CD14-positive monocyte (primary cell): ENCODE data around the gene PPIF. TPM values are rescaled to one million over a fixed set of nuclear protein-coding genes. Genes with fewer than 3 reads are reported as not detected.

Source experiments
- DNase-seq, 3 donors: peaks; one replicate each; pipeline ENCODE4 v3.0.0-alpha.2; 2011 to 2022
- H2AFZ ChIP-seq: 2 replicates; pipeline ENCODE4 v1.6.0; 2012; ENCODE audit warnings: mild to moderate bottlenecking, low read depth, low read length, inconsistent platforms; ENCODE audit not compliant: insufficient read depth, poor library complexity, severe bottlenecking
- H3K27ac ChIP-seq, 2 donors: 1 replicate in 1 of 2; 2 replicates in 1 of 2; pipeline ENCODE4 v1.5.1; 2012 to 2013; ENCODE audit warnings: low read length in 2 of 2, control low read depth in 1 of 2, inconsistent platforms in 1 of 2, low read depth in 1 of 2, mild to moderate bottlenecking in 1 of 2
- H3K27me3 ChIP-seq, 2 donors: one replicate each; pipeline versions ENCODE4 v1.6.0 to v1.6.1; 2011 to 2013; ENCODE audit warnings: low read length in 2 of 2; ENCODE audit not compliant: control insufficient read depth in 2 of 2, insufficient read depth in 2 of 2
- H3K36me3 ChIP-seq, 2 donors: replicated peaks in 1 of 2; 1 replicate in 1 of 2; 2 replicates in 1 of 2; pipeline versions ENCODE4 v1.5.1 to v1.6.1; 2012 to 2013; ENCODE audit warnings: low read length in 2 of 2, control low read depth in 1 of 2, inconsistent platforms in 1 of 2, mild to moderate bottlenecking in 1 of 2; ENCODE audit not compliant: insufficient read depth in 2 of 2, control insufficient read depth in 1 of 2
- H3K4me1 ChIP-seq, 2 donors: 1 replicate in 1 of 2; 2 replicates in 1 of 2; pipeline versions ENCODE4 v1.5.1 to v1.6.1; 2012 to 2013; ENCODE audit warnings: low read length in 2 of 2, control low read depth in 1 of 2, inconsistent platforms in 1 of 2, mild to moderate bottlenecking in 1 of 2, moderate library complexity in 1 of 2; ENCODE audit not compliant: insufficient read depth in 2 of 2, control insufficient read depth in 1 of 2
- H3K4me2 ChIP-seq: replicated peaks from 2 replicates; pipeline ENCODE3; 2012; ENCODE audit warnings: low read length, moderate library complexity, mild to moderate bottlenecking; ENCODE audit not compliant: poor library complexity, severe bottlenecking; ENCODE audit errors: extremely low read depth
- H3K4me3 ChIP-seq, 3 experiments: fragments of 200-600 bp in 1 of 3; sonication (generic) in 1 of 3; replicated peaks in 1 of 3; 1 replicate in 2 of 3; 2 replicates in 1 of 3; pipeline ENCODE4 v1.5.1; 2011 to 2013; ENCODE audit warnings: low read length in 3 of 3, mild to moderate bottlenecking in 3 of 3, control low read depth in 2 of 3, low read depth in 2 of 3, inconsistent platforms in 1 of 3, moderate library complexity in 1 of 3
- H3K79me2 ChIP-seq: 2 replicates; pipeline ENCODE4 v1.6.0; 2012; ENCODE audit warnings: mild to moderate bottlenecking, control low read depth, inconsistent platforms, low read length, moderate library complexity; ENCODE audit not compliant: insufficient read depth
- H3K9ac ChIP-seq: 2 replicates; pipeline ENCODE4 v1.6.0; 2017; ENCODE audit warnings: low read length, mild to moderate bottlenecking; ENCODE audit not compliant: insufficient read depth, poor library complexity, severe bottlenecking
- H3K9me3 ChIP-seq, 2 donors: replicated peaks in 1 of 2; 1 replicate in 1 of 2; 2 replicates in 1 of 2; pipeline versions ENCODE4 v1.5.1 to v1.6.1; 2012 to 2013; ENCODE audit warnings: low read length in 2 of 2, control low read depth in 1 of 2; ENCODE audit not compliant: control insufficient read depth in 1 of 2, insufficient read depth in 1 of 2
- H4K20me1 ChIP-seq: 2 replicates; pipeline ENCODE4 v1.6.0; 2012; ENCODE audit warnings: mild to moderate bottlenecking, low read length, control low read depth, moderate library complexity; ENCODE audit not compliant: insufficient read depth
- H3K27ac Mint-ChIP-seq, 7 donors: one replicate each; pipeline ENCODE4 v1.8.0; 2020; ENCODE audit warnings: mild to moderate bottlenecking in 7 of 7, mixed read lengths in 7 of 7, moderate library complexity in 6 of 7, inconsistent platforms in 2 of 7
- H3K27me3 Mint-ChIP-seq, 3 donors: one replicate each; pipeline ENCODE4 v1.8.0; 2021 to 2022; ENCODE audit warnings: low read depth in 3 of 3, mild to moderate bottlenecking in 3 of 3, mixed read lengths in 3 of 3, moderate library complexity in 3 of 3, inconsistent platforms in 1 of 3
- H3K36me3 Mint-ChIP-seq, 2 donors: one replicate each; pipeline ENCODE4 v1.8.0; 2020; ENCODE audit warnings: mixed read lengths in 2 of 2, inconsistent platforms in 1 of 2, mild to moderate bottlenecking in 1 of 2
- H3K4me1 Mint-ChIP-seq: one replicate; pipeline ENCODE4 v1.8.0; 2020; ENCODE audit warnings: mild to moderate bottlenecking, mixed read lengths
- H3K4me3 Mint-ChIP-seq, 2 donors: one replicate each; pipeline ENCODE4 v1.8.0; 2020; ENCODE audit warnings: mild to moderate bottlenecking in 2 of 2, mixed read lengths in 2 of 2, moderate library complexity in 1 of 2
- H3K9me3 Mint-ChIP-seq, 7 donors: one replicate each; pipeline ENCODE4 v1.8.0; 2020 to 2022; ENCODE audit warnings: mixed read lengths in 7 of 7, mild to moderate bottlenecking in 6 of 7, moderate library complexity in 6 of 7, inconsistent platforms in 2 of 7
- WGBS: methylation state at CpG from one replicate; pipeline ENCODE4 v1.1.5; 2013; ENCODE audit warnings: missing lambda C conversion rate; ENCODE audit not compliant: insufficient coverage; 5-methylcytosine and 5-hydroxymethylcytosine counted together
- intact Hi-C, 2 donors: fragments of 100-400 bp; cut with micrococcal nuclease; formaldehyde crosslinking; loops; one replicate each; pipeline versions ENCODE4 v1.15.0 to v1.15.1; 2023
- polyA plus RNA-seq, 3 donors: library from polyadenylated mRNA; depleted of rRNA in 1 of 3; unstranded in 2 of 3; stranded (reverse) in 1 of 3; fragments of 300-500 nt in 2 of 3; fragments of >200 nt in 1 of 3; fragmentation: Illumina TruSeq in 2 of 3; gene quantifications; 1 replicate in 2 of 3; 2 replicates in 1 of 3; pipeline ENCODE4 v1.2.3, GENCODE V29; 2012 to 2021
- TF ChIP-seq, protein P1 (sequence below): fragments of 200-600 bp; IDR thresholded peaks from one replicate; pipeline ENCODE4 v1.8.0; 2022; ENCODE audit warnings: antibody characterized with exemption, mild to moderate bottlenecking

Gene PPIF
- polyA plus RNA-seq, 3 donors, result 36.6 to 1,064 (median 52.3) TPM

- Mint-ChIP-seq H3K27ac (peak overlapping the region in 3 of 7 donors; percentile 19 to 45 (median 25)), H3K4me3 (no peak overlapping the region), H3K4me1 (peaks cover 39% of the 10 kb centered on the region), H3K36me3 (peaks cover 32 to 39% of the 10 kb centered on the region in 2 donors), H3K9me3 (peaks cover 0 to 1% (median 0%) of the 10 kb centered on the region in 7 donors), H3K27me3 (peaks cover 0 to 6% (median 4%) of the 10 kb centered on the region in 3 donors)
- intact Hi-C loops, result loop anchor here in 1 of 2 donors (10.0 kb wide), 1 partner anchor 114 kb away; no protein-coding TSS in a partner anchor
- peaks cover 27 to 31% of the 10 kb centered on the region in 2 donors for H3K4me1 ChIP-seq
- TF ChIP-seq, protein P1, sequence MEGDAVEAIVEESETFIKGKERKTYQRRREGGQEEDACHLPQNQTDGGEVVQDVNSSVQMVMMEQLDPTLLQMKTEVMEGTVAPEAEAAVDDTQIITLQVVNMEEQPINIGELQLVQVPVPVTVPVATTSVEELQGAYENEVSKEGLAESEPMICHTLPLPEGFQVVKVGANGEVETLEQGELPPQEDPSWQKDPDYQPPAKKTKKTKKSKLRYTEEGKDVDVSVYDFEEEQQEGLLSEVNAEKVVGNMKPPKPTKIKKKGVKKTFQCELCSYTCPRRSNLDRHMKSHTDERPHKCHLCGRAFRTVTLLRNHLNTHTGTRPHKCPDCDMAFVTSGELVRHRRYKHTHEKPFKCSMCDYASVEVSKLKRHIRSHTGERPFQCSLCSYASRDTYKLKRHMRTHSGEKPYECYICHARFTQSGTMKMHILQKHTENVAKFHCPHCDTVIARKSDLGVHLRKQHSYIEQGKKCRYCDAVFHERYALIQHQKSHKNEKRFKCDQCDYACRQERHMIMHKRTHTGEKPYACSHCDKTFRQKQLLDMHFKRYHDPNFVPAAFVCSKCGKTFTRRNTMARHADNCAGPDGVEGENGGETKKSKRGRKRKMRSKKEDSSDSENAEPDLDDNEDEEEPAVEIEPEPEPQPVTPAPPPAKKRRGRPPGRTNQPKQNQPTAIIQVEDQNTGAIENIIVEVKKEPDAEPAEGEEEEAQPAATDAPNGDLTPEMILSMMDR, result no peak
- H4K20me1 ChIP-seq, result peaks cover 34% of the 10 kb centered on the region
- H3K27ac ChIP-seq, result no peak overlapping the region
- no peaks in the 10 kb centered on the region for H3K9me3 ChIP-seq
- no peak overlapping the region for H2AFZ ChIP-seq
- H3K79me2 ChIP-seq, result peaks cover 18% of the 10 kb centered on the region
- no peak overlapping the region for H3K4me2 ChIP-seq
- DNase-seq, result no peak
- peaks cover 19% of the 10 kb centered on the region in 2 donors for H3K36me3 ChIP-seq
- H3K9ac ChIP-seq, result no peak overlapping the region
- WGBS, result 95% methylated on average over 5 of the region's 5 CpGs
- H3K27me3 ChIP-seq, result no peaks in the 10 kb centered on the region
- H3K4me3 ChIP-seq, result no peak overlapping the region
Observed at GRCh38 chr10:79358811-79359210, 11.5 kb downstream of the PPIF start.

DNA sequence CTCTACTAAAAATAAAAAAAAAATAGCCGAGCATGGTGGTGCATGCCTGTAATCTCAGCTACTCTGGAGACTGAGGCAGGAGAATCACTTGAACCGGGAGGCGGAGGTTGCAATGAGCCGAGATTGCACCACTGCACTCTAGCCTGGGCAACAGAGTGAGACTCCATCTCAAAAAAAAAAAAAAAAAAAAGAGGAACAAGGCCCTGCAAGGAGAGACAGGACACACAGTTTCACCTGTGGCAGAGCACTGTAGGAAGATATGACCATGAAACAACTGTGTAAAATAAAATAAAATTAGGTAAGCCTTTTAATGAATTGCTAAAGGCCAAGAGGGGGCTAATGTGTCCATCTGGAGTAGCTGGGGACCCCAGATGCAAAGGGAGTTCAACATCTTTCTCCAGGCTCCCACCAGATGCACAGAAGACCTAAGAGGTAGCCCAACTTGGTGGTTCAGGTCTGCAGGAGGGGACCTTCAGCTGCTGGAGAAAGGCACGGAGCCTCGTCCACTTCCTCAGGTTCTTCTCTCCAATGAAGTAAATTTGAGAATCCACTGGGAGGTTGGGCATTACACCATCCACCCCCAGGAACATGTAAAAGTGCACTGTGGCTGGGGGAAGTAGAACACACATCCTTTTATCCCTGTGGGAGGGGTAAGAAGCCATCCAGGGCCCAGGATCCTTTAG, 12.7 kb downstream of the PPIF start:
- Histone ChIP-seq H3K36me3 (peaks cover 8% of the 10 kb centered on the region in 2 donors), H3K9me3 (no peaks in the 10 kb centered on the region), H4K20me1 (peaks cover 23% of the 10 kb centered on the region), H3K4me3 (no peak overlapping the region), H3K9ac (no peak overlapping the region), H3K27me3 (no peaks in the 10 kb centered on the region), H3K27ac (no peak overlapping the region), H3K4me1 (peaks cover 16 to 19% of the 10 kb centered on the region in 2 donors), H3K79me2 (peaks cover 7% of the 10 kb centered on the region), H3K4me2 (no peak overlapping the region), H2AFZ (no peak overlapping the region)
- DNase-seq, result peak in 1 of 3 donors; percentile 11
- no peak overlapping the region for H3K27ac Mint-ChIP-seq
- H3K27me3 Mint-ChIP-seq, result peaks cover 3 to 6% (median 4%) of the 10 kb centered on the region in 3 donors
- 31% methylated on average over 4 of the region's 6 CpGs for WGBS
- H3K4me3 Mint-ChIP-seq, result no peak overlapping the region
- intact Hi-C loops, result loop anchor here in 1 of 2 donors (10.0 kb wide), 1 partner anchor 115 kb away; no protein-coding TSS in a partner anchor
- peaks cover 0 to 3% (median 0%) of the 10 kb centered on the region in 7 donors for H3K9me3 Mint-ChIP-seq
- H3K36me3 Mint-ChIP-seq, result peaks cover 21 to 27% of the 10 kb centered on the region in 2 donors
- peaks cover 27% of the 10 kb centered on the region for H3K4me1 Mint-ChIP-seq
- TF ChIP-seq, protein P1, result no peak
